ENCODE data around the gene MRPL39.

Gene MRPL39

DNA sequence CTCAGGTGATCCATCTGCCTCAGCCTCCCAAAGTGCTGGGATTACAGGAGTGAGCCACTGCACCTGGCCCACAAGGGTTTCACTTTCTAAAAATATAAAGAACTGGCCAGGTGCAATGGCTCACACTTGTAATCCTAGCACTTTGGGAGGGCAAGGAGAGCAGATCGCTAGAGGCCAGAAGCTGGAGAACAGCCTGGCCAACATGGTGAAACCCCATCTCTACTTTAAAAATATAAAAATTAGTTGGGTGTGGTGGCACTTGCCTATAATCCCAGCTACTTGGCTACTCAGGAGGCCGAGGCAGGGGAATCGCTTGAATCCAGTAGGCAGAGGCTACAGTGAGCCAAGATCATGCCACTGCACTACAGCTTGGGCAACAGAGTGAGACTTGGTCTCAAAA is 25.7 kb downstream of the MRPL39 start:
- H3K9me2 ChIP-seq (replicated peaks; ENCODE audit: insufficient read depth, low read length), result no peaks in the 10 kb centered on the region
- TF ChIP-seq EZH2phosphoT487 (IDR thresholded peaks at IDR 0.05; ENCODE audit: low read length), result no peak
- TF ChIP-seq CTCF (IDR thresholded peaks at IDR 0.05; ENCODE audit: low read length), result no peak
- no peak for TF ChIP-seq EZH2 (optimal IDR thresholded peaks at IDR 0.05; ENCODE audit: low read depth, low read length)

DNA sequence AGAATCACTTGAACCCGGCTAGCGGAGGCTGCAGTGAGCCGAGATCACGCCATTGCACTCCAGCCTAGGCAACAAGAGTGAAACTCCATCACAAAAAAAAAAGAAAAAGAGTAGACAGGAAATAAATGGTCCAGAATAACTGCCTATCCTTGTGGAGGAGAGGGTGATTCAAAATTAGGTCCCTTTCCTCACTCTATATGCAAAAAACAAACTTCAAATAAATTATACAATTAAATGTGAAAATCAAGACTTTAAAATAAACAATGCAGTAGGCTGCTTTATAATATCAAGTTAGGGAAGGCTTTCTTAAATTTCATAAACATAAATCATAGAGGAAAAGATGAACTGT is 26.4 kb downstream of the MRPL39 start:
- Histone ChIP-seq H3K9me2 (replicated peaks; ENCODE audit: insufficient read depth, low read length) (no peaks in the 10 kb centered on the region), H3K36me3 (replicated peaks; ENCODE audit: insufficient read depth, low read length) (no peaks in the 10 kb centered on the region), H3F3A (ENCODE audit: insufficient read depth, low read length) (no peaks in the 10 kb centered on the region), H2AFZ (ENCODE audit: low read length) (no peak overlapping the region), H3K27ac (ENCODE audit: low read length) (no peak overlapping the region), H4K20me1 (ENCODE audit: insufficient read depth, low read length) (no peaks in the 10 kb centered on the region), H3K79me2 (ENCODE audit: low read length) (no peaks in the 10 kb centered on the region), H3K27me3 (replicated peaks; ENCODE audit: insufficient read depth, low read length) (no peaks in the 10 kb centered on the region), H3K4me1 (ENCODE audit: low read length) (peaks cover 15% of the 10 kb centered on the region), H3K4me2 (ENCODE audit: low read depth, low read length) (no peak overlapping the region), H3K4me3 (ENCODE audit: low read length) (no peak overlapping the region), H3K9me3 (replicated peaks; ENCODE audit: insufficient read depth, low read length) (no peaks in the 10 kb centered on the region), H3K9ac (ENCODE audit: low read length) (no peak overlapping the region)
- DNase-seq, result no peak
- TF ChIP-seq EZH2phosphoT487 (IDR thresholded peaks at IDR 0.05; ENCODE audit: low read length) (no peak), CTCF (IDR thresholded peaks at IDR 0.05; ENCODE audit: low read length) (no peak), EZH2 (optimal IDR thresholded peaks at IDR 0.05; ENCODE audit: low read depth, low read length) (no peak)

More for the DNA sequence above, 25.7 kb downstream of the MRPL39 start:
- Histone ChIP-seq H3K27ac (ENCODE audit: low read length) (no peak overlapping the region), H3K4me3 (ENCODE audit: low read length) (no peak overlapping the region), H3K36me3 (replicated peaks; ENCODE audit: insufficient read depth, low read length) (no peaks in the 10 kb centered on the region), H3K79me2 (ENCODE audit: low read length) (no peaks in the 10 kb centered on the region), H3K9ac (ENCODE audit: low read length) (no peak overlapping the region), H4K20me1 (ENCODE audit: insufficient read depth, low read length) (no peaks in the 10 kb centered on the region), H3K4me1 (ENCODE audit: low read length) (peaks cover 15% of the 10 kb centered on the region), H3K4me2 (ENCODE audit: low read depth, low read length) (no peak overlapping the region), H2AFZ (ENCODE audit: low read length) (no peak overlapping the region), H3K27me3 (replicated peaks; ENCODE audit: insufficient read depth, low read length) (no peaks in the 10 kb centered on the region), H3F3A (ENCODE audit: insufficient read depth, low read length) (no peaks in the 10 kb centered on the region), H3K9me3 (replicated peaks; ENCODE audit: insufficient read depth, low read length) (no peaks in the 10 kb centered on the region)
- no peak for DNase-seq

DNA sequence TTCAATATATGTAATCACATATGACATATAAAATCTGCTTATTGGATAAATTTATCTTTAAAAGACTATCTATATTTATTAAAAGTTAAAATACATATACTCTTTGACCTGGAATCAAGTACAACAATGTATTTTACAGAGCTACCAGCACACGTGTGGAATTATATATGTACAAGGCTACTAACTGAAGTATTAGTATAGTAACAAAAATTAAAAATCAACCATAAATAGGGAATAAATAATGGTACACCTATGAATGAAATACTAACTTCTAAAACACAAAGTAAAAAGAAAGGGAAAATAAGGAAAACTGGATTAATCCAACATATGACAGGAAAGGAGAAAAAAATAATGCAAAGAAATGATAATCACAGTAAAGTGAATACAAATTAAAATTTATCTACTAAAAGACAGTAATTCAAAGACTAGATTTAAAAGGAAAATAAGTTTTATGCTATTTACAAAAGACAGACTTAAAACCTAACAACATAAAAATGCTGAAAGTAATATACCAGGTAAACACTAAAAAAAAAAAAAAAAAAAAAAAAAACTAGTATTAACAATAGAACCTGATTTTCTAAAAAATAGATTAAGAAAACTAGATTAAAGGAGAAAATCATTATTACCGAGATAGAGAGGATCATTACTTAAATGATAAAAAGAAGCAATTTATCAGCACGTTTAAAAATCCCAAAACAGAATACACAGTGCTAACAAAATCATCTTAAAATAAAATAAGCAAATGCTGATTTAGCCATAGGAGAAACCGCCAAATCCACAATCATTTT is 27.9 kb downstream of the MRPL39 start:
- no peaks in the 10 kb centered on the region for H3K27me3 ChIP-seq (replicated peaks; ENCODE audit: insufficient read depth, low read length)
- TF ChIP-seq CTCF (IDR thresholded peaks at IDR 0.05; ENCODE audit: low read length) (no peak), EZH2 (optimal IDR thresholded peaks at IDR 0.05; ENCODE audit: low read depth, low read length) (no peak), EZH2phosphoT487 (IDR thresholded peaks at IDR 0.05; ENCODE audit: low read length) (no peak)

More for the DNA sequence above, 27.9 kb downstream of the MRPL39 start:
- H2AFZ ChIP-seq (ENCODE audit: low read length), result no peak overlapping the region
- no peaks in the 10 kb centered on the region for H3K79me2 ChIP-seq (ENCODE audit: low read length)
- H3K4me1 ChIP-seq (ENCODE audit: low read length), result peaks cover 28% of the 10 kb centered on the region
- H3K4me2 ChIP-seq (ENCODE audit: low read depth, low read length), result no peak overlapping the region
- peaks cover 6% of the 10 kb centered on the region for H3F3A ChIP-seq (ENCODE audit: insufficient read depth, low read length)
- no peak overlapping the region for H3K27ac ChIP-seq (ENCODE audit: low read length)
- H3K4me3 ChIP-seq (ENCODE audit: low read length), result no peak overlapping the region
- no peaks in the 10 kb centered on the region for H3K9me3 ChIP-seq (replicated peaks; ENCODE audit: insufficient read depth, low read length)
- H4K20me1 ChIP-seq (ENCODE audit: insufficient read depth, low read length), result no peaks in the 10 kb centered on the region
- H3K9me2 ChIP-seq (replicated peaks; ENCODE audit: insufficient read depth, low read length), result no peaks in the 10 kb centered on the region
- no peak for DNase-seq
- H3K36me3 ChIP-seq (replicated peaks; ENCODE audit: insufficient read depth, low read length), result no peaks in the 10 kb centered on the region
- no peak overlapping the region for H3K9ac ChIP-seq (ENCODE audit: low read length)
